ENCODE data around the gene LDLRAD1. TPM values are rescaled to one million over a fixed set of nuclear protein-coding genes. Genes with fewer than 3 reads are reported as not detected.

Gene LDLRAD1
- total RNA-seq, 2 donors from 2014 or later = not detected

GRCh38 chr1:54010415-54011117, 7.4 kb downstream of the LDLRAD1 start:
- Mint-ChIP-seq H3K27me3 (ENCODE audit: insufficient read depth) (peaks cover 4% of the 10 kb centered on the region), H3K27ac (peak overlapping the region; percentile 37), H3K36me3 (ENCODE audit: low read depth) (no peaks in the 10 kb centered on the region), H3K4me1 (peaks cover 2% of the 10 kb centered on the region), H3K9me3 (peaks cover 5% of the 10 kb centered on the region), H3K4me3 (no peak overlapping the region)
- no peaks in the 10 kb centered on the region for H3K4me1 ChIP-seq (ENCODE audit: control insufficient read depth, insufficient read depth, low read length)
- WGBS, 2 experiments (ENCODE audit: insufficient coverage in 1 of 2, insufficient read length in 1 of 2) = 82 to 88% methylated on average over 3 to 5 of the region's 5 CpGs
- H3K9ac ChIP-seq (ENCODE audit: extremely low read depth, low read length, poor library complexity, severe bottlenecking) = no peak overlapping the region
- H3K27ac ChIP-seq (ENCODE audit: low read depth, low read length) = no peak overlapping the region
- TF ChIP-seq, protein P1, sequence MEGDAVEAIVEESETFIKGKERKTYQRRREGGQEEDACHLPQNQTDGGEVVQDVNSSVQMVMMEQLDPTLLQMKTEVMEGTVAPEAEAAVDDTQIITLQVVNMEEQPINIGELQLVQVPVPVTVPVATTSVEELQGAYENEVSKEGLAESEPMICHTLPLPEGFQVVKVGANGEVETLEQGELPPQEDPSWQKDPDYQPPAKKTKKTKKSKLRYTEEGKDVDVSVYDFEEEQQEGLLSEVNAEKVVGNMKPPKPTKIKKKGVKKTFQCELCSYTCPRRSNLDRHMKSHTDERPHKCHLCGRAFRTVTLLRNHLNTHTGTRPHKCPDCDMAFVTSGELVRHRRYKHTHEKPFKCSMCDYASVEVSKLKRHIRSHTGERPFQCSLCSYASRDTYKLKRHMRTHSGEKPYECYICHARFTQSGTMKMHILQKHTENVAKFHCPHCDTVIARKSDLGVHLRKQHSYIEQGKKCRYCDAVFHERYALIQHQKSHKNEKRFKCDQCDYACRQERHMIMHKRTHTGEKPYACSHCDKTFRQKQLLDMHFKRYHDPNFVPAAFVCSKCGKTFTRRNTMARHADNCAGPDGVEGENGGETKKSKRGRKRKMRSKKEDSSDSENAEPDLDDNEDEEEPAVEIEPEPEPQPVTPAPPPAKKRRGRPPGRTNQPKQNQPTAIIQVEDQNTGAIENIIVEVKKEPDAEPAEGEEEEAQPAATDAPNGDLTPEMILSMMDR (conservative IDR thresholded peaks at IDR 0.05) = no peak
- H3K36me3 ChIP-seq (ENCODE audit: control insufficient read depth, insufficient read depth, low read length) = no peaks in the 10 kb centered on the region
- no peak overlapping the region for H3K4me3 ChIP-seq (ENCODE audit: low read length)
- H3K9me3 ChIP-seq (ENCODE audit: control insufficient read depth, low read length) = peaks cover 3% of the 10 kb centered on the region
- peaks cover 5% of the 10 kb centered on the region for H3K27me3 ChIP-seq (ENCODE audit: control insufficient read depth, insufficient read depth, low read length, poor library complexity, severe bottlenecking)
- DNase-seq = peak; percentile 17

- Histone ChIP-seq H3K36me3 (ENCODE audit: control insufficient read depth, insufficient read depth, low read length) (no peaks in the 10 kb centered on the region), H3K4me3 (ENCODE audit: low read length) (no peak overlapping the region), H3K4me1 (ENCODE audit: control insufficient read depth, insufficient read depth, low read length) (no peaks in the 10 kb centered on the region), H3K27me3 (ENCODE audit: control insufficient read depth, insufficient read depth, low read length, poor library complexity, severe bottlenecking) (peaks cover 5% of the 10 kb centered on the region), H3K9me3 (ENCODE audit: control insufficient read depth, low read length) (peaks cover 14% of the 10 kb centered on the region), H3K27ac (ENCODE audit: low read depth, low read length) (no peak overlapping the region), H3K9ac (ENCODE audit: extremely low read depth, low read length, poor library complexity, severe bottlenecking) (no peak overlapping the region)
- 86 to 93% methylated on average over 1 to 4 of the region's 4 CpGs for WGBS, 2 experiments (ENCODE audit: insufficient coverage in 1 of 2, insufficient read length in 1 of 2)
- DNase-seq = no peak
- no peak overlapping the region for H3K27ac Mint-ChIP-seq
- TF ChIP-seq, protein P1 (conservative IDR thresholded peaks at IDR 0.05) = no peak
- H3K36me3 Mint-ChIP-seq (ENCODE audit: low read depth) = peaks cover 2% of the 10 kb centered on the region
- H3K9me3 Mint-ChIP-seq = peaks cover 12% of the 10 kb centered on the region
- H3K4me3 Mint-ChIP-seq = no peak overlapping the region
- peaks cover 4% of the 10 kb centered on the region for H3K27me3 Mint-ChIP-seq (ENCODE audit: insufficient read depth)
- H3K4me1 Mint-ChIP-seq = peaks cover 2% of the 10 kb centered on the region
Observed at GRCh38 chr1:54009406-54009805, 8.6 kb downstream of the LDLRAD1 start.

GRCh38 chr1:54008876-54009275, 9.1 kb downstream of the LDLRAD1 start:
- TF ChIP-seq, protein P1 (conservative IDR thresholded peaks at IDR 0.05) = no peak
- Histone ChIP-seq H3K9me3 (ENCODE audit: control insufficient read depth, low read length) (peaks cover 18% of the 10 kb centered on the region), H3K27ac (ENCODE audit: low read depth, low read length) (no peak overlapping the region), H3K4me1 (ENCODE audit: control insufficient read depth, insufficient read depth, low read length) (no peaks in the 10 kb centered on the region), H3K4me3 (ENCODE audit: low read length) (no peak overlapping the region), H3K27me3 (ENCODE audit: control insufficient read depth, insufficient read depth, low read length, poor library complexity, severe bottlenecking) (peaks cover 5% of the 10 kb centered on the region), H3K9ac (ENCODE audit: extremely low read depth, low read length, poor library complexity, severe bottlenecking) (no peak overlapping the region), H3K36me3 (ENCODE audit: control insufficient read depth, insufficient read depth, low read length) (no peaks in the 10 kb centered on the region)
- H3K27ac Mint-ChIP-seq = no peak overlapping the region
- peaks cover 2% of the 10 kb centered on the region for H3K36me3 Mint-ChIP-seq (ENCODE audit: low read depth)
- WGBS, 2 experiments (ENCODE audit: insufficient coverage in 1 of 2, insufficient read length in 1 of 2) = 91 to 92% methylated on average over 11 to 13 of the region's 13 CpGs
- peaks cover 2% of the 10 kb centered on the region for H3K4me1 Mint-ChIP-seq
- H3K9me3 Mint-ChIP-seq = peaks cover 15% of the 10 kb centered on the region
- peaks cover 4% of the 10 kb centered on the region for H3K27me3 Mint-ChIP-seq (ENCODE audit: insufficient read depth)
- DNase-seq = no peak
- H3K4me3 Mint-ChIP-seq = no peak overlapping the region
